ENCODE data around the gene FARSA.

GRCh38 chr19:12973236-12973635, 39.7 kb upstream of the FARSA start:
- no peak for TF ChIP-seq CTCF (conservative IDR thresholded peaks at IDR 0.05)
- TF ChIP-seq ZFX (IDR thresholded peaks at IDR 0.05) = no peak

All from C4-2B (cell line).